Upper lobe of left lung (tissue), 6 donors: ENCODE measurements around the gene OTOP1. TPM values are rescaled to one million over a fixed set of nuclear protein-coding genes. Genes with fewer than 3 reads are reported as not detected.

Source experiments
- ATAC-seq, 2 donors: fragments of 200-7000 bp; cut with Tn5 transposase; one replicate each; pipeline ENCODE4 v1.9.1; 2022; ENCODE audit warnings: mild to moderate bottlenecking in 2 of 2, moderate library complexity in 2 of 2; ENCODE audit not compliant: low FRiP score in 2 of 2
- DNase-seq, 2 donors: peaks; one replicate each; pipeline ENCODE4 v3.0.0-alpha.2; 2019 to 2020
- H3K27ac ChIP-seq, 4 donors: fragments of 200-600 bp; sonication (generic); one replicate each; pipeline ENCODE4 v1.5.1; 2016 to 2019
- H3K27me3 ChIP-seq, 4 donors: fragments of 200-600 bp; sonication (generic); one replicate each; pipeline ENCODE4 v1.5.1; 2017 to 2019
- H3K36me3 ChIP-seq, 4 donors: fragments of 200-600 bp; sonication (generic); one replicate each; pipeline ENCODE4 v1.5.1; 2016 to 2019
- H3K4me1 ChIP-seq, 4 donors: fragments of 200-600 bp; sonication (generic); one replicate each; pipeline ENCODE4 v1.5.1; 2018 to 2019
- H3K4me3 ChIP-seq, 4 donors: fragments of 200-600 bp; sonication (generic); one replicate each; pipeline ENCODE4 v1.5.1; 2017 to 2019; ENCODE audit warnings: mild to moderate bottlenecking in 2 of 4, moderate library complexity in 1 of 4
- H3K9me3 ChIP-seq, 4 donors: fragments of 200-600 bp; sonication (generic); one replicate each; pipeline ENCODE4 v1.5.1; 2018 to 2019
- CTCF ChIP-seq, 6 experiments: fragments of 450-650 bp in 4 of 6; fragments of 200-600 bp in 2 of 6; sonication (generic) in 2 of 6; IDR thresholded peaks; one replicate each; pipeline ENCODE4 v1.5.1; 2016 to 2019; ENCODE audit warnings: antibody characterized with exemption in 6 of 6
- EP300 ChIP-seq, 4 donors: sonication (generic); formaldehyde crosslinking; IDR thresholded peaks; one replicate each; pipeline ENCODE4 v1.5.1; 2017; ENCODE audit warnings: antibody characterized with exemption in 4 of 4, control low read depth in 2 of 4
- POLR2A ChIP-seq, 4 donors: fragments of 450-650 bp; IDR thresholded peaks; one replicate each; pipeline ENCODE4 v1.5.1; 2016 to 2017; ENCODE audit warnings: antibody characterized with exemption in 4 of 4, mild to moderate bottlenecking in 2 of 4
- POLR2AphosphoS5 ChIP-seq, 2 donors: sonication (generic); formaldehyde crosslinking; IDR thresholded peaks; one replicate each; pipeline ENCODE4 v1.5.1; 2017; ENCODE audit warnings: antibody characterized with exemption in 2 of 2
- WGBS, 2 donors: methylation state at CpG; one replicate each; pipeline ENCODE4 v1.1.5; 2017 to 2018; 5-methylcytosine and 5-hydroxymethylcytosine counted together
- total RNA-seq, 6 donors: library from RNA; depleted of rRNA in 4 of 6; stranded (reverse); fragments of >200 nt in 4 of 6; gene quantifications; one replicate each; pipeline versions ENCODE4 v1.1.0 to v1.2.1, GENCODE V29; 2016 to 2021
- donor health status: DM: no; HTN: no; CAD: no; lungs with moderate emphysema.
- donor health status: DM: no; HTN: yes; CAD: no; lungs with severe emphysema.

OTOP1 gene
- total RNA-seq, 6 donors from 2014 or later, result not detected

- peaks cover 0 to 28% (median 11%) of the 10 kb centered on the region in 4 donors for H3K27me3 ChIP-seq
- H3K27ac ChIP-seq, result no peak overlapping the region
- ATAC-seq (no peak), DNase-seq (no peak)
- H3K9me3 ChIP-seq, result peaks cover 0 to 2% (median under 1%) of the 10 kb centered on the region in 4 donors
- 75 to 83% methylated on average over 1 of the region's 1 CpG for WGBS, 2 donors
- H3K4me1 ChIP-seq, result peaks cover 0 to 17% (median 0%) of the 10 kb centered on the region in 4 donors
- no peak overlapping the region for H3K4me3 ChIP-seq
- no peak for TF ChIP-seq CTCF (IDR thresholded peaks at IDR 0.05)
- no peak for TF ChIP-seq EP300 (IDR thresholded peaks at IDR 0.05)
- H3K36me3 ChIP-seq, result no peaks in the 10 kb centered on the region
Observed at GRCh38 chr4:4228356-4228668, 1.6 kb upstream of the OTOP1 start.

- no peak for ATAC-seq
- H3K4me3 ChIP-seq, result no peak overlapping the region
- no peaks in the 10 kb centered on the region for H3K36me3 ChIP-seq
- H3K4me1 ChIP-seq, result peaks cover 0 to 17% (median 0%) of the 10 kb centered on the region in 4 donors
- peaks cover 0 to 28% (median 11%) of the 10 kb centered on the region in 4 donors for H3K27me3 ChIP-seq
- 11 to 13% methylated on average over 20 to 45 of the region's 51 CpGs for WGBS, 2 donors
- TF ChIP-seq CTCF (IDR thresholded peaks at IDR 0.05), result no peak
- H3K27ac ChIP-seq, result no peak overlapping the region
- no peaks in the 10 kb centered on the region for H3K9me3 ChIP-seq
- DNase-seq, result peak in 1 of 2 donors; percentile 78
Observed at GRCh38 chr4:4227510-4228355, 1.0 kb upstream of the OTOP1 start.

GRCh38 chr4:4225915-4226605 lies 669 bp downstream of the OTOP1 start:
- TF ChIP-seq EP300 (IDR thresholded peaks at IDR 0.05) (no peak), POLR2A (IDR thresholded peaks at IDR 0.05) (no peak), POLR2AphosphoS5 (IDR thresholded peaks at IDR 0.05) (no peak), CTCF (IDR thresholded peaks at IDR 0.05) (no peak)
- Histone ChIP-seq H3K27ac (no peak overlapping the region), H3K36me3 (no peaks in the 10 kb centered on the region), H3K9me3 (no peaks in the 10 kb centered on the region), H3K27me3 (peaks cover 0 to 28% (median 11%) of the 10 kb centered on the region in 4 donors), H3K4me1 (peaks cover 0 to 17% (median 0%) of the 10 kb centered on the region in 4 donors), H3K4me3 (no peak overlapping the region)
- ATAC-seq (no peak), DNase-seq (peak in 1 of 2 donors; percentile 80)
- WGBS, 2 donors, result 22% methylated on average over 21 to 30 of the region's 41 CpGs

- H3K9me3 ChIP-seq, result no peaks in the 10 kb centered on the region
- TF ChIP-seq POLR2AphosphoS5 (IDR thresholded peaks at IDR 0.05) (no peak), POLR2A (IDR thresholded peaks at IDR 0.05) (no peak), CTCF (IDR thresholded peaks at IDR 0.05) (no peak), EP300 (IDR thresholded peaks at IDR 0.05) (no peak)
- 77 to 91% methylated on average over 5 of the region's 5 CpGs for WGBS, 2 donors
- no peak for DNase-seq
- no peak overlapping the region for H3K27ac ChIP-seq
- no peak overlapping the region for H3K4me3 ChIP-seq
- no peak for ATAC-seq
- no peaks in the 10 kb centered on the region for H3K4me1 ChIP-seq
- H3K36me3 ChIP-seq, result no peaks in the 10 kb centered on the region
- H3K27me3 ChIP-seq, result no peaks in the 10 kb centered on the region
Observed at GRCh38 chr4:4217113-4217512, 9.6 kb downstream of the OTOP1 start.
